Eye (tissue), 1 donor: ENCODE measurements around the gene PTRH1.

Experiments used
- DNase-seq: peaks from one replicate; pipeline ENCODE4 v3.0.0-alpha.2; 2015

The PTRH1 gene

DNA sequence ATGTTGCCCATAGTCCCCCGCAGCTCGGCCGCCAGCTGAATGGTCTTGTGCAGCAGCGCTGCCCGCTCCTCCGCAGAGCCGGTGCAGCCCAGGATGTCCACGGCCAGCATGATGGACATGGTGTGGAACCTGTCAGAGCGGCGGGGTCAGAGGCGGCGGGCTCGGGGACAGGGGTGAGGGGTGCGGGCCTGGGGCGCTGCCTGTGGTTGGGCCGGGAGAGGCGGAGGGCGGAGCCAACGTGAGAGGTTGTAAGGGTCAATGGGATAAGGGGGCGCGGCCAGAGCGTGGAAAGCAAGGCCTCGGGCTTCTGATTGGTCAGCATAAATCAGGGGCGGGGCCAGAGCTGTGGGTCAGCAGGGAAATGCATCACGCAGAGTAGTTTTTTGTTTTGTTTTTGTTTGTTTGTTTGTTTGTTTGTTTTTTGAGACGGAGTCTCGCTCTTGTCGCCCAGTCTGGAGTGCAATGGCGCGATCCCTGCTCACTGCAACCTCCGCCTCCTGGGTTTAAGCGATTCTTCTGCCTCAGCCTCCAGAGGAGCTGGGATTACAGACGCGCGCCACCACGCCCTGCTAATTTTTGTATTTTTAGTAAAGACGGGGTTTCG lies 26.5 kb upstream of the PTRH1 start:
- peak; percentile 94 for DNase-seq

DNA sequence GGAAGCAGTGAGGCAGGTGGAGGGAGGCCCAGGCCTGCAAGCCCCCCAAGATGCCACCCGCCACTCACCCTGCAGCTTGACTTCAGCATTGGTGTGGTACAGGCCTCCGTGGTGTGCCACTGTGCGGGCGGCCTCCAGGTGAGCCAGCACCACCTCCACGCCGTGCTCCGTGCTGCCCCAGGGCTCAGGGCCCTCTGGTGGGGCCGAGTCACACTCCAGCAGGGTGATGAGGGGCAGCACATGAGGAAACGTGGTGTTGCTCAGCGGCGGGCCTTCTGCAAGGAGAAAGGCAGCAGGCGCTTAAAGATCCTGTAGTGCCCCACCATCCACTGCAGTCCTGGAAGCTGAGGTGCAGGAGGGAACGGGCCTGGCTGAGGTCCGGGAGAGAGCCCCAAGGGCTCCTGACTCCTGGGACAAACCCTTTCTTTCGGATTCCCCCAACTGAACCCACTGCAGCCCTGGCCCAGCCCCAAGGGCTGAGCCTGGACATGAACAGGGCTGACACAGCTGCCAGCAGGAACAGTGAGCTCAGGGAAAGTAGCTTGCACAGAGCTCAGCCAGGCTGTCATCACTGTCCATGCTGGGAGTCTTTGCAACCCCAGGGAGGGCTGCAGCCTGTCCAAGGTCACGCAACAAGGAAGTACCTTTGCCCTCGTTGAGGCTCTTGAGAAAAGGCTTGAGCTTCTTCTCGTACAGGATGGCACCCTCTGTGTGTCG lies 24.3 kb upstream of the PTRH1 start:
- DNase-seq, result no peak

DNA sequence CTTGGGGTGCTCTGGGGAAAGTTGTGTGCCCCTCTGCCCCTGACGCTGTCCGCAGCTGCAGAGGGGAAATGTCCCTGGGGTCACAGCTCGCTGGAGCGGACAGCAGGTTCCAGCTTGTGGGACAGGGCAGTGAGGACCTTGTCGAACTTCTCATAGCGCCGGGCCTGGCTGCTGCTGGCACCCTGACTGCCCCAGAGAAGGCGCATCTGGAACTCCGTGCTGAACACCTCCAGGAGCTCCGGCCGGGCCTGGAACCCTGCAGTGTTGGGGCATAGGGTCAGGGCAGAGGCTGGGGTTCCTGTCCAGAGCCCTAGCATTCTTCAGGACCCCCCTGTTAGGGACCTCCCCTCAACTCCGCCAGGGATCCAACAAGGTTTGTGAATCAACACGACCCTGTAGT lies 23.2 kb upstream of the PTRH1 start:
- DNase-seq, result no peak

DNA sequence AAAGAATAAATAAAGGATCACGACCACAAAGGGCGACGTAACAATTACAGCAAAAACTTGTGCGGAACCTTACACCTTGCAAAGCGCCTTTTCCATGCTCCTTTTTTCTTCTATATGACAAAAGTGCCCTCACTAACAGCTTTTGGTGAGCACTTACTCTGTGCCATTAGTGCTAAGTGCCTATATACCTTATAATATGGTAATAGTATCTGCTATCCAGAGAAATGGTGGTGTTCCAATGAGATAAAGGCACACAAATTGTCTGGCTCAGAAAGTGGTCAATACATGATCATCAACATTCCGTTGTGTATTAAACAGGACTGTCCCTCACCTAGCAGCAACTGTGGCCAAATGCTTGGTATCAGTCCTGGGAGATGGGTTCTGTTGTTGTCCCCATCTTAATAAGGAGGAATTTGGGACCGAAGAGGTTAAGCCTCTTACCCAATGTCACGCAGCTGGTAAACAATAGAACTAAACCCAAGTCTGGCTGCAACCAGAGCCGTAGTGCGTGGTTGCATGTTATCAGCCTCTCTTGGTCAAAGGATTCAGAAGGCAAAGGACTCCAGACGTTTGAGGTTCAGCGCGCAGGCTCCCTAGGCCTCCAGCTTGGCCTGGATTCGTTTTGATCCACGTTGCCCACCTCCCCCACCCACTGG lies 20.2 kb upstream of the PTRH1 start:
- DNase-seq, result no peak

DNA sequence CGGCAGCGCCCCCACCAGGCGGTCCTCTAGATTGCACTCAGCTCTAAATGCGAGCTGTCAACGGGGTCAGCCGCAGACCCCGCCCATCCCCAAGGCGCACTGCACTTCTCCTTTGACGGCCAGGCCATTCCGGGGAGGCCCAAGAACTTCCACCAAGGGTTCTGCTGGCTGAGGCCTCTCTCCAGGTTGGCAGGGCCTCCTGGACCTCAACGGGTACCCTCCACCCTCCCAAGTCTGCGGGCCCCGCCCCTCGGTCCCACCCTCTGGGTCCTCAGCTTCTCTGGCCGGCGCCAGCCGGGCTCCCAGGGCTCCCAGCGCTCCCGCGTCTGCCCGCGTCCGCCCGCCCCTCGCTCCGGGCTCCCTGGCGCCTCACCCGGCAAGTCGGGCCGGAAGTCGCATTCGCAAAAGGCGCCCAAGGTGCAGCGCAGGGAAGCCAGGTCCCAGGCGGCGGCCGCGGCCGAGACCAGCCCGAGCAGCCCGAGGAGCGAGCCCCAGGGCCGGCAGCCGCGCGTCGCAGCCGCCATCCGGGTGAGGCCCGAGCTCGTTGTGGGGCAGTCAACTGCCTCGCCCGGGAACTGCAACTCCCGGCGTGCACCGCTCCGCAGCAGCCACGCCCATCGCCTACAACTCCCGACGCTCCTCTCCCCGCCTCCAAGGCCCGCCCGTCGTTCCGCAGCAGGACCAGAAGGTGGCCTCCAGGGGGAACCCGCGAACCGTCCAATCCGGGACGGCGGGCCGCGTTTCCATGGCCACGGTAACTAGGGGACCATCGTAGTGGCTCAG lies 19.5 kb upstream of the PTRH1 start, which contains the start of gene TOR2A:
TSS of gene TOR2A (minus strand) at position 548 of the 783 bp plus-strand sequence. CDS start at position 524, 24 bp downstream.
- peak; percentile 99 for DNase-seq

DNA sequence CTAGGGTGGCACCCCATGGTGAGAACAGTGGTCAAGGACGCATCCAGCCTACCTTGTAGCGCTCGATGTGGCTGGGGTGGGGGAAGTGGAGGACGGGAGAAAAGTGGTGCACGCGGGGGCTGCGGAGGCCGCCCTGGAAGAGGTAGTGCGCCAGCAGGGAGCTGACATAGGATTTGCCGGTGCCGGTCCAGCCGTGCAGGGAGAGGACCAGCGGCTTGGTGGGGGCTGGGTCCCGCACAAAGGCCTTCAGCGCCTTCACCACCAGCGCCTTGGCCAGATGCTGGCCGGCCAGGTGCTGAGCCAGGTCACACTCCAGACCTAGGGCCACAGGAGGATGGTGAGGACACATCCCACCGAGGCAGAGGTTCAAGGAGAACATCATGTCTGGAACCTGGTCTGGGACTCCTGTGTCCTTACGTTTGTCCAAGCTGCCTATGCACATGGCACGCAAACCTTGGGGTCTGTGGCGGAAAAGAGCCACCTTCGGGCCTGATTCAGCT lies 18.8 kb upstream of the PTRH1 start:
- DNase-seq, result no peak

DNA sequence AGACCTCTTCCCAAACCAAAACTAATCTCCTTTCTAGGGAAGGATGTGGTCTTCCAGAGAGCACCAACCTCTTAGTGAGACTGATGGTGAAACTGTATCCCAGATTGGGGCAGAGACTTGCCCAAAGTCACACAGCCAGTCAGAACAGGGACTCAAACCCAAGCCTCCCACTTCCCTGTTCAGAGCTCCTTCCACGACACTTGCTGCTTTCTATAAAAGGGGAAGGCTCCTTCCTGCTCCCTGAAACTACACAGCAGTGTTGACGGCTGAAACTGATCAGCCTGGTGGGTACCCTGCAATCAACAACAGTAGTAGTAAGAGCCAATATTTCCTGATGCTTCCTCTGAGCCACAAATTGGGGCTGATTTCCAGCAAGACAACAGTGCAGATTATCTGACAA lies 18.2 kb upstream of the PTRH1 start:
- no peak for DNase-seq

DNA sequence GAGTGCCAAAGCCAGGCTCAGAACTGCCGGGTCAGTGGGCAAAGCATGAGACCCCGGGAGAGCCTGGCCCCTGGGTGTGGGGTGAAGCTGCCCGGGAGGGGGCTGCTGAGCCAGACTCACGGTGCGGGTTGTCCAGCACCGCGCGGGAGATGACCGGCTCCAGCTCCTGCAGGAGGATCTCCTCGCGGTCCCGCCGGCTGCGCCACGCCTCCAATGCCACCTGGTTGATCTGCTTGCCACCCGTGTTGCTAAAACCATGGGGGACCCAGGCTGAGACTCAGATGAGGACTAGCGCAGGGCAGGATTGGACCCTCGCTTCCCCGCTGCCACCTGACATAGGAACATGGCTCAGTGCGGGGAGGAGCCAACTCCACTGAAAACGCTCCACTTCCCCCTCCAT lies 17.0 kb upstream of the PTRH1 start:
- no peak for DNase-seq

DNA sequence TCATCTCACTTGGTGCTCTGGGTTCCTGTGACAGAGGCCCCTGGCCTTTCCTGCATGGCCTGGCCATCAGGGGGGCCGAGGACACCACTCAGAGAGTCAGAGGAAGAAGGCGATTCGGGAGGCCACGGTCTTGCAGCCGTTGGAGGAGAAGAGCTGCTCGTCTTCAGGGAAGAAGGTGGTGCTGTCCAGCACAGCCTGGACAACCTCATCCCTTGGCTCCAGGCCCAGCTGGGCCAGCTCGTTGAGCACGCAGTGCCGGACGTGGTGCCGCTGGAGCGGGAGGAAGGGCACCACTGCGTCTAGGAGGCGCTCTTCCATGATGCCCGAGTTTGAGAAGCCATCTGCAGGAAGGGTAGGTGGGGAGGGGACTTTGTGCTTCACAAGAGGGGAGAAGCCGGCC lies 16.5 kb upstream of the PTRH1 start:
- no peak for DNase-seq

DNA sequence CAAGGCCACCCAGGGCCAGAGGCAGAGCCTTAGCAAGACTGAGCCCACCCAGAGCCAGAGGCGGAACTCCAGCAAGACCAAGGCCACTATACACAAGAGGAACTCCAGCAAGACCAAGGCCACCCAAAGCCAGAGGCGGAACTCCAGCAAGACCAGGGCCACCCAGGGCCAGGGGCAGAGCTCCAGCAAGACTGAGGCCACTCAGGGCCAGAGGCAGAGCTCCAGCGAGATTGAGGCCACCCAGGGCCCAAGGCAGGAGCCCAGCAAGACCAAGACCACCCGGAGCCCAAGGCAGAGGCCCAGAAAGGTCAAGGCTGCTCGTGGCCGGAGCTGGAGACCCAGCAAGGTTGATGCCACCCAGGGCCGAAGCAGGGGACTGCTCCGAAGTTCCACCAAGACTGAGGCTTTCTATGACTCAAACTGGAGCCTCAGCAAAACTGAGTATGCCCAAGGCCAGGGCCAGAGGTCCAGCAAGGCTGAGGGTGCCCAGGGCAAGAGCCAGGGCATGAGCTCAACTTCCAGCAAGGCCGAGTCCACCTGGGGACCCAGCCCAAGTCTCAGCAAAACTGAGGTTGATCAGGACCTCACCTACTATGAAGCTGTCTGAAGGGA lies 15.4 kb upstream of the PTRH1 start:
- DNase-seq, result no peak

GRCh38 chr9:127730262-127730661 lies 14.8 kb upstream of the PTRH1 start:
- no peak for DNase-seq

DNA sequence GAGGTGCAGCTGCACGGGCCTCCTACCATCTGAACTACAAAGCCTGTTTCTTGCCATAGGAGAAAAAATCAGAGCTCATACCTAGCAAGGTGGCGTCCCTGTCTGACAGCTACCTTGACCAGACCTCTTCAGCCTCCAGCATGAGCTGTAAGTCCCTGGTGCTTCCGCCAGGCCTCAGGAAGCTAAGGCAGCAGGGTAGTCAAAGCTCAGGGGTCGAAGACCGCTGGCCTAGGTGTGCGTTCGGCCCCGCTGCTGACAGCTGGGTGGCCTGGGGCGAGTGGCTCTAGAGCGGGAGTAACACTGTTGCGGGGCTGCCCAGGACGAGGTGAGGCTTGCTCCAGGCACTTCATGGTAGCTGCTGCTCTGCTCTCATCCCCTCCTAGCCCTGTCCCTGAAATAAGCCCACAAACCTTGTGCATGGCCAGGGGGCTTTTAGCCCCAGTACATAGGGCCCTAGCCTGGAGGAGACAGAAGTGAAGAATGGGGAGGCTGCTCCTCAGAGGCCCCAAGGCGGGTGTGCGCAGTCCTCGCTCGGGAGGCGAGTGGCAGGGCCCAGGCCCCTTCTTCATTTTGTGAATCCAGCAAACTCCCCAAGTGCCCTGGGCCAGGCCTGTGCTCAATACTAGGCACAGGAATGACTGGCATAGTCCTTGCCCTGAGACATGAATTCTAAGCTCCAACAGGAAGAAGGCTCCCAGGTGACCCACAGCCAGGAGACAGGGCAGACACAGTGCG lies 14.2 kb upstream of the PTRH1 start:
- DNase-seq, result no peak

DNA sequence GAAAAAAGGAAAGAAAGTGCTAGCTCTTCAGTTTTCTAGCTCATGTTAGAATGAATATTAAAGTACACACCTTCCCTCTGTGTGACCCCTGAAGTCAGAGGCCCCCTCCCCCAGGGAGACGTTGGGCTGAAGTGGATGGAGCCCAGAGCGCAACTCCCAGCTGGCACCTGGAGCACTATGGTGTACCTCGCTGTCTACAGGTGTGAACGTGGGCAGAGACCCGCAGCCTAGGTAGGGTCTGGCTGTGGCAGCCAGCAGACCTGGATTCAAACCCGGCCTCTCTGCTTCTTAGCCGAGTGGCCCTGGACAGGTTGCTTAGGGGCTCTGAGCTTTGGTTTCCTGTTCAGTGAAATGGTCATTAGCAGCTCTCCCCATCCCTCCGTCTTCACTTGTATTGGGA lies 13.3 kb upstream of the PTRH1 start:
- no peak for DNase-seq

DNA sequence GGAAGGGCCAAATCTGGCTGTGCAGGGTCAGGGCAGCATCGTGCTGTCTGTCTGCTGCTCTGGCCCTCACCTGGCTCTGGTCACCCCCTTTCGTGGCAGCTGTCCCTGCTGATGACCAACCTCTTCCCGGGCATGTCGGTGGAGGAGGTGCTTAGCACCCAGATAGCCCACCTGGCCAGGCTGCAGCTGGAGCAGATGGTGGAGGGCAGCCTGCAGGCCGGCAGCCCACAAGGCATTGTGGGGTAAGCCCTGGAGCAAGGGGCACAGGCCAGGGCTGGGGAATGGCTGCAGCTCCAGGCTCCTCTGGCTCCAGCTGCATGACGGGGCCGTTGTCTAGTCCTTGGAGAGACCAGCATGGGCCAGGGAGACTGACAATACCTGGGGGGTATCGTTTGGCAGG lies 11.4 kb upstream of the PTRH1 start:
- no peak for DNase-seq

DNA sequence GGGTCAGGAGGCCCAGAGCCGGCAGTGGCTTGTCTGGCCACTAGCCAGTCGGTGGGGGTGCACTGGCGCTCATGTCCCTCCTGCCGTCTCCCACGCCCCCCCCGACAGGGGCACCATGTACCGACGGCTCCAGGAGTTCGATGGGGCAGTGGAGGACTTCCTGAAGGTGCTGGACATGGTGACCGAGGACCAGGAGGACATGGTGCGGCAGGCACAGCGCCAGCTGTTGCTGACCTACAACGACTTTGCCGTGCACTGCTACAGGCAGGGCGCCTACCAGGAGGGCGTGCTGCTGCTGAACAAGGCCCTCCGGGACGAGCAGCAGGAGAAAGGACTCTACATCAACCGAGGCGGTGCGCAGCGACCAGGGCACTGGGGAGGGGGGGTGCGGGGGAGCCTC lies 8.5 kb upstream of the PTRH1 start:
- peak; percentile 39 for DNase-seq

- DNase-seq, result no peak
These were observed 8.0 kb upstream of the PTRH1 start for GRCh38 chr9:127723444-127723843.

DNA sequence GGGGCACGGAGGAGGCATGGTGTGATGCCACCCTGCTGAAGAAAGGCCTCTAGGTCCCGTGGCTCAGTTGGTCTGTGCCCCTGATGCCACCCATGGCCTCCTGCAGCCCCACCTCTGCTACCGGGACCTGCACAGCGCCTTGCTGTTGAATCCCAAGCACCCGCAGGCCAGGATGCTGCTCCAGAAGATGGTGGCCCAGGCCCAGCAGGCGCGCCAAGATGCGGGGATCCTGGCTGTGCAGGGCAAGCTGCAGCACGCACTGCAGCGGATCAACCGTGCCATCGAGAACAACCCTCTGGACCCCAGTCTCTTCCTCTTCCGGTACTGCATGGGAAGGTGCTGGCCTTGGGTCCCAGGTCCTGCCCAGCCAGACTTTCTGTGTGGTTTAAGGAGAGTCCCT lies 7.5 kb upstream of the PTRH1 start:
- DNase-seq, result no peak

DNA sequence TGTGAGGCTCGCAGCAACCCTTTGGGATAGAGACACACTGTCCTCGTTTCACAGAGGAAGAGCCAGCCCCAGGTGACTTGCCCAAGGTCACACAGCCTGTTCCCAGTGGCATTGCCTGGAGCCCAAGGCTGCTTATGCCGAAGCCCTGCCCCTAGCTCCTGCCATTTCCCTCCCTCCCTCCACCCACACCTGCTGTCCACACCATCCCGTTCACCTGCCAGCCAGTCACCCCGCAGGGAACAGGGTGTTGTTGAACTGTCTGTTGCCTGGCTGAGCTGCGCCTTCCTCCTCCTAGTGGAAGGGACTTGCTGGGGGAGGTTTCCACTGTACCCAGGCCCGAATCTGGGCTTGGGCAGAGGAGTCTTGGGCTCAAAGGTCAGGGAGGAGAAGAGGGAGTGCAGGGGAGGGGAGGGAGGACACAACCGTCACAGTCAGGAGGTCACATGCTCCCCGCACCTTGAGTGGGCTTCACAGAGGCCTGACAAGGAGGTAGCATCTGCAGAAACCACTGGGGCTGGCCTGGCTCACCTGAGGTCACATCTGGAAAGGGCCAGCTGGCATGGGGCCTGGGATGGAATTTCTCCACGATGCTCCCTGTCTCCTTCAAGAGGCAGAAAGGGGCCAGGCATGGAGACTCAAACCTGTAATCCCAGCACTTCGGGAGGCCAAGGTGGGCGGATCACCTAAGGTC lies 6.7 kb upstream of the PTRH1 start:
- no peak for DNase-seq

DNA sequence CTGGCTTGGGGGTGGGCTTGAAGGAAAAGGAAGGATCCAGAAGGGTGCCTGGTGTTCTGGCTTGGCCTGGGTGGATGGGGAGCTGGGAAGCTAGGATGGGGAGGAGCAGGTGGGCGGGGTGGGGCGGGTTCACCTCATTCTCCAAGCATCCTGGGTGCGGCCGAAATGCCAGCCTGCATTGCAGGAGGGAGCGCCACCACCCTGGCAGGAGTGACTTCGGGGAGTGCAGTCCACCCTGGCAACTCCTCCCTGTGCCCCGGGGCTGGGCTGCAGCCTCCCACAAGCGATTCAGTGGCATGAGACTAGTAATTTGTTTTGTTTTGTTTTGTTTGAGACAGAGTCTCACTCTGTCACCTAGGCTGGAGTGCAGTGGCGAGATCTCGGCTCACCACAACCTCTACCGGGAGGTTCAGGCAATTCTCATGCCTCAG lies 5.9 kb upstream of the PTRH1 start:
- no peak for DNase-seq

- no peak for DNase-seq
These were observed 5.4 kb upstream of the PTRH1 start for GRCh38 chr9:127720865-127721227.

- no peak for DNase-seq
These were observed 4.8 kb upstream of the PTRH1 start for GRCh38 chr9:127720031-127720864.
